ENCODE measurements around the gene F7.

Gene F7

DNA sequence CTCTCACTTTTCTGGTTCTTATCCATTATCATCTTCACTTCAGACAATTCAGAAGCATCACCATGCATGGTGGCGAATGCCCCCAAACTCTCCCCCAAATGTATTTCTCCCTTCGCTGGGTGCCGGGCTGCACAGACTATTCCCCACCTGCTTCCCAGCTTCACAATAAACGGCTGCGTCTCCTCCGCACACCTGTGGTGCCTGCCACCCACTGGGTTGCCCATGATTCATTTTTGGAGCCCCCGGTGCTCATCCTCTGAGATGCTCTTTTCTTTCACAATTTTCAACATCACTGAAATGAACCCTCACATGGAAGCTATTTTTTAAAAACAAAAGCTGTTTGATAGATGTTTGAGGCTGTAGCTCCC, 14.2 kb downstream of the F7 start:
- DNase-seq: no peak

- DNase-seq: no peak
Observed at GRCh38 chr13:113120300-113121182, 14.9 kb downstream of the F7 start.

DNA sequence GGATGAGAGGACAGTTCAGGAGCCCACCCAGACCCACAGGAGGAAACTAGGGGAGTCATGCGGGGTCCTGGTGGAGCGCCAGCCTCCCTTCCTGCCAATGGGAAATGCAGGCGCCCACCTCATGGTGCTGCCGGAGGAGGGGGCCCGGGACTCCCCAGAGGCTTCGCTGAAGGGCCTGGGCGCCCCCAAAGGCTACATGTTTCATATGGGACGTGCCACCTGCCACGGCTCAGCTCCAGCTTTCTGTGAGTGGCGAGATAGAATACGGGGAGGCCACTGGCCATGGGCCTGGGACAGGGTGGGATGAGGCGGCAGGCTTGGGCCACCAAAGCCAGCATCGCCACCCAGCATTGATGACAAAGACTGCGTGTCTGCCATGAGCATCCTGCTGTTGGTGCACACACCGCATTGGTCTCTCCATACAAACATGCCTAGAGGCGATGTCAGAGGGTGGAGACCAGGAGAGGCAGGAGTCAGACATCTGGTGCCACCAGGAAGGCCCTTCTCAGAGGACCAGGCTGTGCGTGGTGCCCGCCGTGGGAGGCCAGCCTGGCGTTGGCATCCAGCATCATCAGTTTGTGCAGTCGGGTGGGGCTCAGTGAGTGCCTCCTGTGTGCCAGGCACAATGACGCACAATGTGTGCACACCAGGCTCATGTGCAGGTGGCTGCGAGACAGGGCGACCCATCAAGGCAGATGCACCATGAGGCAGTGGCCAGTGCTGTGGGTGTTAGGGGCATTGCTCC, 15.8 kb downstream of the F7 start:
- no peak for DNase-seq

DNA sequence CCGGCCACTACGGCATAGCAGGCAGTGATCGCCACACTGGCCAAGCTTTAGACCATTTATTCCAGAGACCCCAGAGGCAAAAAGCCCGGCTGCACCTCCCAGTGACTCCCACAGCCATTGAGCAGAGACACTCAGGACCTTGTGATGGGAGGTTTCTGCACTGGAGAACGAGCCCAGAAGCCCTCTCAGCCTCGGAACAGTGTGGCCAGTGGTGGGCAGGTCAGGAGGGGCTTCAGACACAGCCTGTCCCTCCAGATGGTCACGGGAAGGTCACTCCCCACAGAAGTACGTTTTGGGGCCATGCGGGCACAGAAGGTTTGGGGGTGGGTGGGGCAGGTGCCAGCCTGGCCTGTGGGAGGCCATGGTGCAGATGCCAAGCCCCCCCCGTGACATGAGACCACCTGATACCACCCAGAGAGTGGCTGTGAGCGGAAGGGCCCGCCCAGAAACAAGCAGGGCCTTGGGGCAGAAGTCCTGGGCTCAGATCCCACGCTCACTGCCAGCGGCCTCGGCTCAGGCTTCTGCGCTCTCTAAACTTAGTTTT, 16.4 kb downstream of the F7 start:
- DNase-seq: no peak

GRCh38 chr13:113122550-113123225, 17.1 kb downstream of the F7 start, which contains the start of gene F10:
Gene F10, plus strand, starts transcription at chr13:113122799. Its CDS starts 57 bp downstream, at chr13:113122856.
- DNase-seq: no peak

GRCh38 chr13:113123226-113124201, 17.9 kb downstream of the F7 start:
- DNase-seq: no peak

DNA sequence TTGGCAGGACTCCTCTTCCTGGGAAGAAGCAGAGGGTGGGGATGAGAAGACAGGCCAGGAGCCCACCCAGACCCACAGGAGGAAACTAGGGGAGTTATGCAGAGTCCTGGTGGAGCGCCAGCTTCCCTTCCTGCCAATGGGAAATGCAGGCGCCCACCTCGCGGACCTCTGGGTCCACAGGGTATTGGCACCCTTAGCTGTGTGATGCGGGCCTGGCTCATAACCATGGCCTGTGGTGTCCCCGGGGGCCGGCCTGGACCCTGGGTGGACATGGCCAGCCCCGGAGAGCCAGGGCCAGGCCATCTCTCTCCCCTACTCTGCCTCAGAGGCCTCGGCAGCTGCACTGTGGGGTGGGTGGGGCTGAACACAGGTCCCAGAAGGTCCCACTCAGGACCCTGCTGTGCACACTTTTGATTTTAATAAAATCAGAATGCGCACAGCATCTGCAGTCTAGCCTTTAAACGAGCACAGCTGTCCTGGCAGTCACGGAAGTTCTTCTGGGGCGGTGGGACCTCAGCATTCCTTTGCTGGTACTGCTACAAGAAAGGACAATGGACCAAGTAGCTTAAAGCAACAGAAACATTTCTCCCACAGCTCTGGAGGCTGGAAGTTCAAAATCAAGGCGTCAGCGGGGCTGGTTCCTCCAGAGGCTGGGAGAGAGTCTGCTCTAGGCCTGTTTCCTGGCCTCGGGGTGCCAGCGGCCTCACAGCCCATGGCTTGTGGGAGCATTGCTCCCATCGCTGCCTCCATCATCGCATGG, 18.8 kb downstream of the F7 start:
- no peak for DNase-seq

DNA sequence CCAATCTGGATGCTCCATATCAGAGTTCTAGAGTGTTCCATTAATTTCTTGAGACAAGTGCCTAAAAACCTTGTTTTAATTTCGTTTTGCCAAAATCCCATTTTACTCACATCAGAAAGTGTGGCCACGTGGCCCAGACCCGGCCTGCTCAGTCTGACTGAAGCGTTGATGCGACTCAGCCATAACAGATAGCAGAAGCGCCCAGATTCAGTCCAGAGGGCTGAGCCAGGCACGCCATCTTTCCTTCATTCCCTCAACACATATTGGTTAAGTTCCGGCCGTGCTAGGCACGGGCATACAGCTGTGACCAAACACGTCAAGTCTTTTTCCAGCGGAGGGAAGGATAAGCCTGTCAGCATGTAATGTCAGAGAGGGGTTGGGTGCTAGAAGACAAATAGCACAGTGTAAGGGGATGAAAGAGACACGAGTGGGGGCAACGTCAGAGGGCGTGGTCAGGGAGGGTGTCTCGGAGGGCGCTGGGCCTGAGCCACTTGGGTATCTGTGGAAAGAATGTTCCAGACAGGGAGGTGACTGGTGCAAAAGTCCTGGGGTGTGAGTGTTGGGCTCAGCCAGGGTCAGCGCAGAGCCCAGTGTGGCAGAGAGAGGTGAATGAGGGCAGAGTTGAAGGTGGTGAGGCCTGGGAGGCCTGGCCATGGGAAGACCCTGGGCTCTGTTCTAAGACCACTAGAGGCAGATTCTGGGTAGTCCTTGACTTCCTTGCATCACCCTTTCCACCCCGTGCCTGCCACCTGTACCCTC, 20.1 kb downstream of the F7 start:
- no peak for DNase-seq

- DNase-seq: no peak
Observed at GRCh38 chr13:113126265-113127150, 20.9 kb downstream of the F7 start.

DNA sequence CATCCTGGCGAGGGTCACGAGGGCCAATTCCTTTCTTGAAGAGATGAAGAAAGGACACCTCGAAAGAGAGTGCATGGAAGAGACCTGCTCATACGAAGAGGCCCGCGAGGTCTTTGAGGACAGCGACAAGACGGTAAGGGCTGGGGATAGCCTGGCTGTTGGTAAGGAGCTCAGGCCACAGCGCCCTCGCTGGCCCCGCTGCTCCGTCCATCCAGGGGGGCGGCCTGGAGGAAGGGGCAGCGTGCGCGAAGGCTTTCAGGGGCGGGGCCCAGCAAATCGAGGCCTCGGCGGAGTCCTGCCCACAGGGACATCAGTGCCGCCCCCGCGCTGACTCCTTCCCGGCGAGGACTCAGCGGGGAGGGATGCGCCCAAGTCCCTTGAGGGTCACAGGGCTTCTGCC, 23.9 kb downstream of the F7 start:
- no peak for DNase-seq

- DNase-seq: no peak
Observed at GRCh38 chr13:113129921-113130750, 24.5 kb downstream of the F7 start.

DNA sequence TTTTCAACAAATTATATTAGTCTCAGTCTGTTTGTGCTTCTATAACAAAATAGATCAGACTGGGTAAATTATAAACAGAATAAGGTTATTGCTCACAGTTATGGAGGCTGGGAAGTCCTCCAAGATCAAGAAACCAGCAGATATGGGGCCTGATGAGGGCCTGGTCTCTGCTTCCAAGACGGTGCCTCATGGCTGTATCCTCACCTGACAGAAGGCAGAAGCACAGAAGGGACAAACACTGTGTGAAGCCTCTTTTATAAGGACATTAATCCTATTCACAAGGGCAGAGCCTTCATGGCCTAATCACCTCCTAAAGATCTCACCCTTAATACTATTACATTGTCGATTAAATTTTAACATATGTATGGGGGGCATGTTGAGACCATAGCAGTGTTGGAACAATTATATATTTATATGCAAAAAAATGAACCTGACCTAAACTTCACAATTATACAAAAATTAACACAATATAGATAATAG, 29.7 kb downstream of the F7 start:
- DNase-seq: no peak

GRCh38 chr13:113137691-113138298, 32.2 kb downstream of the F7 start:
- DNase-seq: no peak

- no peak for DNase-seq
Observed at GRCh38 chr13:113138792-113139551, 33.4 kb downstream of the F7 start.

GRCh38 chr13:113139577-113139976, 34.0 kb downstream of the F7 start:
- DNase-seq: no peak

DNA sequence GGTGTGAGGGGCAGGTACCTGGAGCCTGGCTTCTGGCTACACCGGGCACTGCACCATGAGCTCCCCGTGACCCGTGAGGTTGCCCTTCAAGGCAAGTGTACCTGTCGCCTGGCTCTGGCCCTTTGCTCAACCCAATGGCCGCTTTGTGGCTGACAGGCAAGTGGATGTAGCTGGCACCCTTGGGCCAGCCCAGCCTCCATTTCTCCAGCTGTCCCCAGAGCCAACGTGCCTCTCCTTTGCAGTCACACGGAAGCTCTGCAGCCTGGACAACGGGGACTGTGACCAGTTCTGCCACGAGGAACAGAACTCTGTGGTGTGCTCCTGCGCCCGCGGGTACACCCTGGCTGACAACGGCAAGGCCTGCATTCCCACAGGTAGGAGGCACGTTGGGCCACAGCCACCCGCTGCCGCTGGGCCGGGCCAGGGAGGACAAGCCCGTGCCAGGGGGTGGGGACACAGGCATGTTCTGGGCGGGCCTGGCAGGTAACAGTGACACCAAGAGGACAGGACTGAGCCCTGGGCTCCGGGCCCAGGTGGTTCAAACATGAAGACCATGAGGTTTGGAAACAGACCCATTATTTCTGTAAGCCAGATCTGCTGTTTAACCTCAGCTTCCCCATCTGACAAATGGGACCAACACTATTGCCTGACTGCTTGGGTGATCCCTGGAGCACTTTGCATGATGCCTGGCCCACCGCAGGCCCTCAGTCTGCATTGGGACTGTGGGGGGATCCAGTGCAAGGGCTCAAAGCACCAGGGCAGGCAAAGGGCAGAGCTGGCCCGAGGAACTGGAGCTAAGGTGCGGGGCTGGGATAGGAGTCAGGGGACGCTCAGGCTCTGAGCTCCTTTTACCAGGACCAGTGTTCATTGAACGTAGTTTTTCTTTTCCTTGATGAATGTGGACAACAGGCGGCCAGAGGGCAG, 35.3 kb downstream of the F7 start:
- DNase-seq: no peak
